ENCODE measurements around the gene ZFAND5. TPM values are rescaled to one million over a fixed set of nuclear protein-coding genes. Genes with fewer than 3 reads are reported as not detected.

Gene ZFAND5
- total RNA-seq, 1 experiment from 2014 or later = 185 TPM

DNA sequence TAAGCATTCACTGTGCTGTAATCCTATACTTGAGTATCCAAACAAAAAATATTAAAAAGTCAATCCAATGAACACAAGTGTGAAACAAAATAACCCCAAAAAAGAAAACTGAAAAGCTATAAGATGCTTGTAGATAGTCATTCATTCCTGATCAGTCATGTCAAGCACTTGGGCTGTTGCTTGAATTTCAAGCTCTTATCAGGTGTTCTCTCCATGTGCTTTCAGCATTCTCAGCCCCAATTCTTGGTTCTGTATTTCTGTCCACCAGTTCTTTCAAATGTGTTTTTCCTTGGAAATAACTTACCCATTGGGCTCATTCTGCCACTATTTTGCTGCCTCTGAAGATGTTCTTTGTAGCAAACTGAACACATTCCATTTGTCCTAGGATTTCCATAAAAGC is 4.7 kb downstream of the ZFAND5 start:
- ATAC-seq = no peak
- CTCF ChIA-PET = no interaction called here
- no peaks in the 10 kb centered on the region for H3K27me3 ChIP-seq (ENCODE audit: control insufficient read depth, insufficient read depth, low read length)
- peaks cover 45% of the 10 kb centered on the region for H3K4me1 ChIP-seq (ENCODE audit: control insufficient read depth, insufficient read depth, low read length)
- TF ChIP-seq, protein P1, sequence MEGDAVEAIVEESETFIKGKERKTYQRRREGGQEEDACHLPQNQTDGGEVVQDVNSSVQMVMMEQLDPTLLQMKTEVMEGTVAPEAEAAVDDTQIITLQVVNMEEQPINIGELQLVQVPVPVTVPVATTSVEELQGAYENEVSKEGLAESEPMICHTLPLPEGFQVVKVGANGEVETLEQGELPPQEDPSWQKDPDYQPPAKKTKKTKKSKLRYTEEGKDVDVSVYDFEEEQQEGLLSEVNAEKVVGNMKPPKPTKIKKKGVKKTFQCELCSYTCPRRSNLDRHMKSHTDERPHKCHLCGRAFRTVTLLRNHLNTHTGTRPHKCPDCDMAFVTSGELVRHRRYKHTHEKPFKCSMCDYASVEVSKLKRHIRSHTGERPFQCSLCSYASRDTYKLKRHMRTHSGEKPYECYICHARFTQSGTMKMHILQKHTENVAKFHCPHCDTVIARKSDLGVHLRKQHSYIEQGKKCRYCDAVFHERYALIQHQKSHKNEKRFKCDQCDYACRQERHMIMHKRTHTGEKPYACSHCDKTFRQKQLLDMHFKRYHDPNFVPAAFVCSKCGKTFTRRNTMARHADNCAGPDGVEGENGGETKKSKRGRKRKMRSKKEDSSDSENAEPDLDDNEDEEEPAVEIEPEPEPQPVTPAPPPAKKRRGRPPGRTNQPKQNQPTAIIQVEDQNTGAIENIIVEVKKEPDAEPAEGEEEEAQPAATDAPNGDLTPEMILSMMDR (IDR thresholded peaks at IDR 0.05) = no peak
- TF ChIP-seq TCF7L2 (IDR thresholded peaks at IDR 0.05; ENCODE audit: low read depth, low read length) = no peak
- TF ChIP-seq SIN3A (IDR thresholded peaks at IDR 0.05; ENCODE audit: borderline replicate concordance, insufficient read depth, low read depth, low read length) = no peak
- TF ChIP-seq, protein P2, sequence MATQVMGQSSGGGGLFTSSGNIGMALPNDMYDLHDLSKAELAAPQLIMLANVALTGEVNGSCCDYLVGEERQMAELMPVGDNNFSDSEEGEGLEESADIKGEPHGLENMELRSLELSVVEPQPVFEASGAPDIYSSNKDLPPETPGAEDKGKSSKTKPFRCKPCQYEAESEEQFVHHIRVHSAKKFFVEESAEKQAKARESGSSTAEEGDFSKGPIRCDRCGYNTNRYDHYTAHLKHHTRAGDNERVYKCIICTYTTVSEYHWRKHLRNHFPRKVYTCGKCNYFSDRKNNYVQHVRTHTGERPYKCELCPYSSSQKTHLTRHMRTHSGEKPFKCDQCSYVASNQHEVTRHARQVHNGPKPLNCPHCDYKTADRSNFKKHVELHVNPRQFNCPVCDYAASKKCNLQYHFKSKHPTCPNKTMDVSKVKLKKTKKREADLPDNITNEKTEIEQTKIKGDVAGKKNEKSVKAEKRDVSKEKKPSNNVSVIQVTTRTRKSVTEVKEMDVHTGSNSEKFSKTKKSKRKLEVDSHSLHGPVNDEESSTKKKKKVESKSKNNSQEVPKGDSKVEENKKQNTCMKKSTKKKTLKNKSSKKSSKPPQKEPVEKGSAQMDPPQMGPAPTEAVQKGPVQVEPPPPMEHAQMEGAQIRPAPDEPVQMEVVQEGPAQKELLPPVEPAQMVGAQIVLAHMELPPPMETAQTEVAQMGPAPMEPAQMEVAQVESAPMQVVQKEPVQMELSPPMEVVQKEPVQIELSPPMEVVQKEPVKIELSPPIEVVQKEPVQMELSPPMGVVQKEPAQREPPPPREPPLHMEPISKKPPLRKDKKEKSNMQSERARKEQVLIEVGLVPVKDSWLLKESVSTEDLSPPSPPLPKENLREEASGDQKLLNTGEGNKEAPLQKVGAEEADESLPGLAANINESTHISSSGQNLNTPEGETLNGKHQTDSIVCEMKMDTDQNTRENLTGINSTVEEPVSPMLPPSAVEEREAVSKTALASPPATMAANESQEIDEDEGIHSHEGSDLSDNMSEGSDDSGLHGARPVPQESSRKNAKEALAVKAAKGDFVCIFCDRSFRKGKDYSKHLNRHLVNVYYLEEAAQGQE (IDR thresholded peaks at IDR 0.05; ENCODE audit: insufficient read depth in 1 of 2, low read depth in 2 of 2, low read length in 1 of 2) = no peak
- no peak for TF ChIP-seq POLR2AphosphoS5 (IDR thresholded peaks at IDR 0.05; ENCODE audit: low read depth, low read length)
- intact Hi-C loops (cut with micrococcal nuclease; ENCODE audit: unreplicated experiment) (loop anchor here (5.0 kb wide), 2 partner anchors 167 to 232 kb away; no protein-coding TSS in a partner anchor), in situ Hi-C loops (cut with HindIII; ENCODE audit: low pct_unique_long_range_greater_than_20kb, low sequenced_read_pairs) (no loop called here)
- no peak for DNase-seq (ENCODE audit: low read depth, low spot score)
- H3K4me3 ChIP-seq (ENCODE audit: low read depth in 2 of 2, low read length in 2 of 2) = peak overlapping the region; percentile 85 to 88
- no peaks in the 10 kb centered on the region for H3K9me3 ChIP-seq (ENCODE audit: control insufficient read depth, insufficient read depth, low read depth, low read length)
- POLR2A ChIA-PET = no interaction called here
- H3K27ac ChIP-seq (ENCODE audit: low read length) = peak overlapping the region; percentile 93; the same call in 1 of the 2 replicates
- no TSS peak for BruUV-seq (replicated peaks)
- H3K36me3 ChIP-seq (ENCODE audit: control insufficient read depth, insufficient read depth, low read length) = peaks cover 51% of the 10 kb centered on the region

- Histone ChIP-seq H3K9me3 (ENCODE audit: control insufficient read depth, insufficient read depth, low read depth, low read length) (no peaks in the 10 kb centered on the region), H3K36me3 (ENCODE audit: control insufficient read depth, insufficient read depth, low read length) (peaks cover 40% of the 10 kb centered on the region), H3K27me3 (ENCODE audit: control insufficient read depth, insufficient read depth, low read length) (no peaks in the 10 kb centered on the region), H3K4me1 (ENCODE audit: control insufficient read depth, insufficient read depth, low read length) (peaks cover 80% of the 10 kb centered on the region), H3K27ac (ENCODE audit: low read length) (peak overlapping the region; percentile 48), H3K4me3 (ENCODE audit: low read depth in 2 of 2, low read length in 2 of 2) (no peak overlapping the region)
- in situ Hi-C loops (cut with HindIII; ENCODE audit: low pct_unique_long_range_greater_than_20kb, low sequenced_read_pairs) = no loop called here
- TF ChIP-seq, protein P1 (IDR thresholded peaks at IDR 0.05) = no peak
- TF ChIP-seq, protein P2 (IDR thresholded peaks at IDR 0.05; ENCODE audit: insufficient read depth in 1 of 2, low read depth in 2 of 2, low read length in 1 of 2) = no peak
- TF ChIP-seq POLR2AphosphoS5 (IDR thresholded peaks at IDR 0.05; ENCODE audit: low read depth, low read length) = no peak
- no peak for TF ChIP-seq SIN3A (IDR thresholded peaks at IDR 0.05; ENCODE audit: borderline replicate concordance, insufficient read depth, low read depth, low read length)
- TF ChIP-seq TCF7L2 (IDR thresholded peaks at IDR 0.05; ENCODE audit: low read depth, low read length) = no peak
- no TSS peak for BruUV-seq (replicated peaks)
- CTCF ChIA-PET = no interaction called here
- no peak for ATAC-seq
- intact Hi-C loops (cut with micrococcal nuclease; ENCODE audit: unreplicated experiment) = loop anchor here (10.0 kb wide), 1 partner anchor 71 kb away; no protein-coding TSS in a partner anchor
- DNase-seq (ENCODE audit: low read depth, low spot score) = no peak
- POLR2A ChIA-PET = interaction anchor here (0.6 to 0.7 kb wide), 2 partner anchors 9 to 10 kb away, joined by 4 to 6 read pairs; no protein-coding TSS in a partner anchor
These were observed 8.9 kb downstream of the ZFAND5 start for GRCh38 chr9:72356041-72356582.
